Measurements from ENCODE around the gene CDC26.

- TF ChIP-seq, protein P1, sequence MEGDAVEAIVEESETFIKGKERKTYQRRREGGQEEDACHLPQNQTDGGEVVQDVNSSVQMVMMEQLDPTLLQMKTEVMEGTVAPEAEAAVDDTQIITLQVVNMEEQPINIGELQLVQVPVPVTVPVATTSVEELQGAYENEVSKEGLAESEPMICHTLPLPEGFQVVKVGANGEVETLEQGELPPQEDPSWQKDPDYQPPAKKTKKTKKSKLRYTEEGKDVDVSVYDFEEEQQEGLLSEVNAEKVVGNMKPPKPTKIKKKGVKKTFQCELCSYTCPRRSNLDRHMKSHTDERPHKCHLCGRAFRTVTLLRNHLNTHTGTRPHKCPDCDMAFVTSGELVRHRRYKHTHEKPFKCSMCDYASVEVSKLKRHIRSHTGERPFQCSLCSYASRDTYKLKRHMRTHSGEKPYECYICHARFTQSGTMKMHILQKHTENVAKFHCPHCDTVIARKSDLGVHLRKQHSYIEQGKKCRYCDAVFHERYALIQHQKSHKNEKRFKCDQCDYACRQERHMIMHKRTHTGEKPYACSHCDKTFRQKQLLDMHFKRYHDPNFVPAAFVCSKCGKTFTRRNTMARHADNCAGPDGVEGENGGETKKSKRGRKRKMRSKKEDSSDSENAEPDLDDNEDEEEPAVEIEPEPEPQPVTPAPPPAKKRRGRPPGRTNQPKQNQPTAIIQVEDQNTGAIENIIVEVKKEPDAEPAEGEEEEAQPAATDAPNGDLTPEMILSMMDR (IDR thresholded peaks at IDR 0.05) = no peak
- TF ChIP-seq POLR2A (IDR thresholded peaks at IDR 0.05) = no peak
Measured at GRCh38 chr9:113307396-113307975, 32.1 kb upstream of the CDC26 start.

Data from esophagus squamous epithelium (tissue), 4 donors.